Stimulated activated CD8-positive, alpha-beta memory T cell treated with anti-CD3 and anti-CD28 coated beads, Interleukin-7, amount 100 ng/mL, for 48 hours (primary cell): ENCODE data around the gene POLDIP3.
"Not testable (repeated sequence)": the region's sequence is repeated elsewhere in the genome, so short reads cannot be mapped to it uniquely, and the experiment has no call there.

Source experiments
- DNase-seq, 2 donors: peaks; one replicate each; pipeline ENCODE4 v3.0.0-alpha.2; 2020; ENCODE audit warnings: low read depth in 1 of 2; ENCODE audit errors: extremely low read depth in 1 of 2

POLDIP3 gene

DNA sequence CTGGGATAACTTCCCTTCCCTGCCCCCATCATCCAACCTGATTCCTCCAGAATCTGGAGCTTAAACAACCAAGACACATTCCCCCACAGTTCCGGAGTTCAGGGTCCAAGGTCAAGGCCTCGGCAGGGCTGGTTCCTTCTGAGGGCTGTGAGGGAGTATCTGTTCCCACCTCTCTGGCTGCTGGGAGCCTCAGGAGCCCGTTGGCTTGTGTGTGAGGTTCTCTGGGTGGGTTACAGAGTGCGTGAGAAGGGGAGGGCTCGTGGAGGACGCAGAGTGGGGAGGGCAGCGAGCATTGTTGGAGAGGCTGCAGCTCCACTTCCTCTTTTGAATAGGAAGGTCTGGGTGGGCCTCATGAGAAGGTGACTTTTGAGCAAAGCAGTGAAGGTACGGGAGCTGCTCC is 52.4 kb downstream of the POLDIP3 start:
- no peak for DNase-seq

DNA sequence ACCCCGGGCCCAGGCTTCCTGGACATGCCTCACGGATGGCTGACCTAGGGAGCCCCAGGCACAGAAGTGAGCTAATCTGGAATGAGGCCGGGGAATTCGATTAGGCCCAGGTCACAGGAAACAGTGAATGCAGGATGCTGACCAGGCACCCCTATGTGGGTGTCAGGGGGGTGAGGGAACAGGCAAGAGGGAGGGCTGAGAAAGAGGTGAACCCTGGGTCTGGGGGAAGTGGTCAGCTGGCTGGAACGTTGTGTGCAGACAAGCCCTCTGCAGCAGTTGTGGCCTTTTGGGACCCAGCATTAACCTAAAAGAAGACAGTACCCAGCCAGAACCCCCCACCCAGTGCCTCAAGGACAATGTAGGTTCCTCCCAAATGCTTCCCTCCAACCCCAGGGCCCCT is 52.8 kb downstream of the POLDIP3 start:
- DNase-seq = no peak

DNA sequence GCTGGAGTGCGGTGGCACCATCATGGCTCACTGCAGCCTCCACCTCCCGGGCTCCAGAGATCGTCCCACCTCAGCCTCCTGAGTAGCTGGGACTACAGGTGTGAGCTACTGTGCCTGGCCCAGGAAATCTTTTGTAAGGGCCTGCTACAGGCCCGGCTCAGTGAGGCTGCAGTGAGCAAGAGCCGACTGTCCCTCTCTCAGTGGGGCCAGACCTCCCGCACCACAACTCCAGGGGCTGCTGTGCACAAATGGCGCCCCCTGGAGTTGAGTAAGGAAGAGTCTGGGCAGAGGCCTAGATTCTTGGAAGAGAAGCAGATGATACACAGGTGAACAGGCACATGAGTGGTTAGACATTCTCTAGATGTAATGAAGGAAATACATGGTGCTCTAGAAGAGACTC is 53.9 kb downstream of the POLDIP3 start:
- no peak for DNase-seq

GRCh38 chr22:42560381-42560780 is 54.3 kb downstream of the POLDIP3 start:
- DNase-seq = no peak

GRCh38 chr22:42553475-42554361 is 61.0 kb downstream of the POLDIP3 start, which contains the start of gene SERHL2:
Gene SERHL2 (plus strand): TSS chr22:42553956. CDS start chr22:42554021, 65 bp downstream.
- DNase-seq = peak; percentile 65 to 73

DNA sequence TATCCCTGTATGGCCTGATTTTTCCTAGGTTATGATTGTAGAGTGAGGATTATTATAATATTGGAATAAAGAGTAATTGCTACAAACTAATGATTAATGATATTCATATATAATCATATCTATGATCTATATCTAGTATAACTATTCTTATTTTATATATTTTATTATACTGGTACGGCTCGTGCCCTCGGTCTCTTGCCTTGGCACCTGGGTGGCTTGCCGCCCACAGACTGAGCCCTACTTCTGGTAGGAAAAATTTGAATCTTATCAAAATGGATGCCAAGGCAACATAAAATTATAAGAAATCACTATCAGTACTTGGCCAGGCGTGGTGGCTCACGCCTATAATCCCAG is 62.4 kb downstream of the POLDIP3 start:
- DNase-seq = not testable (repeated sequence)

DNA sequence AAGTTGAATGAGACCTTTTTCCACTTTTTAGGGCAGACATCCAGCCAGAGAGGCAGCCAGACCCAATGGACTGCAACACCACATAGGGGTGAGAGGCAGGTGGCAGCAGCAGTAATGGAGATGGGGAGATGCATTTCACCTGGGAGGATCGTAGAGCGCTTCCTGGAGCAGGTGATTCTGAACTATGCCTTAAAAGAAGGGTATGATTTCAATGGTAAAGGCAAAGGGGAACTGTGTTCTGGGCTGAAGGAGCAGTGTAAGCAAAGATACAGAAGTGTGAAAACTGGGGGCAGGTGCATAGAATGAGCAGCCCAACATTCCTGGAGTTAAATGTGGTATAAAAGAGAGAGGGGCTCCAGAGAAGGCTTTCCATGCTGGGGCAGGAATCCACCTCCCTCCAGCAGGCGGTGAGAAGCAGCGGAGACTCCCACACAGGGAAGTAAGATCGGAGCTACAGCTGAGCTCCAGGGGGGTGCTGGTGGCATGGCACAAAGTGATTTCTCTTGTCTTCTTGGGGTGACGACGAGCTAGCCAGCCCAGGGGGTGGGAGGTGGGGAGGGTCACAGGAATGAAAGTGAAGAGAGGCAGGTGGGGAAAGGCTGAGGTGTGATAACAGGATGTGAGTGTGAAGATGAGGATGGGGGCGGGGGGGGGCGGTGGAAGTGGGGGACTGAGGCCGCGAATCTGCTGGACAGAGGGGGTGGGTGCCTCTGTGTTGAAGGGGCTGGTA is 65.2 kb downstream of the POLDIP3 start:
- no peak for DNase-seq

- DNase-seq = no peak
Observed at GRCh38 chr22:42548597-42549330, 65.9 kb downstream of the POLDIP3 start.

DNA sequence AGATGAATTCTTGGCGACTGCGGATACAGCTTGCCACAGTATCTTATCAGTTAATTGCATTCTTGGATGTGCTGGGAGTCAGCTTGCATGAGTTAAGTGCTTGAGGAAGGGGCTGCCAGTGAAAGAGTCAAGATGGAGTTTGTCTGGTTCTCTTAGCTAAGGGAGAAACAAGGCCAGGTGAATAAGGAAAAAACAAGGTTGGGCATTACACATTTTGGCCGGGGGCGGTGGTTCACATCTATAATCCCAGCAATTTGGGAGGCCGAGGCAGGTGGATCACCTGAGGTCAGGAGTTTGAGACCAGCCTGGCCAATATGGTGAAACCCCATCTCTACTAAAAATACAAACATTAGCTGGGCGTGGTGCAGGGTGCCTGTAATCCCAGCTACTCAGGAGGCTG is 66.6 kb downstream of the POLDIP3 start:
- not testable (repeated sequence) for DNase-seq

GRCh38 chr22:42547562-42547961 is 67.1 kb downstream of the POLDIP3 start:
- DNase-seq = no peak

GRCh38 chr22:42544686-42545085 is 70.0 kb downstream of the POLDIP3 start:
- no peak for DNase-seq

GRCh38 chr22:42539236-42539771 is 75.4 kb downstream of the POLDIP3 start:
- not testable (repeated sequence) for DNase-seq

GRCh38 chr22:42537199-42537831 is 77.4 kb downstream of the POLDIP3 start:
- DNase-seq = not testable (repeated sequence)

DNA sequence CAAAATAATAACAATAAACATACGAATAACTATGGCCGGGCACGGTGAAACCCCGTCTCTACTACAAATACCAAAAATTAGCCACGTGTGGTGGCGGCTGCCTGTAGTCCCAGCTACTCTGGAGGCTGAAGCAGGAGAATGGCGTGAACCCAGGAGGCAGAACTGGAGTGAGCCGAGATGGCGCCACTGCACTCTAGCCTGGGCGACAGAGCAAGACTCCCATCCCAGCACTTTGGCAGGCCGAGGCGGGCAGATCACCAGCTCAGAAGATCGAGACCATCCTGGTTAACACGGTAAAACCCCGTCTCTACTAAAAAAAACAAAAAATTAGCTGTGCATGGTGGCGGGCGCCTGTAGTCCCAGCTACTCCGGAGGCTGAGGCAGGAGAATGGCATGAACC is 78.0 kb downstream of the POLDIP3 start:
- not testable (repeated sequence) for DNase-seq

GRCh38 chr22:42536166-42536565 is 78.5 kb downstream of the POLDIP3 start:
- no peak for DNase-seq

DNA sequence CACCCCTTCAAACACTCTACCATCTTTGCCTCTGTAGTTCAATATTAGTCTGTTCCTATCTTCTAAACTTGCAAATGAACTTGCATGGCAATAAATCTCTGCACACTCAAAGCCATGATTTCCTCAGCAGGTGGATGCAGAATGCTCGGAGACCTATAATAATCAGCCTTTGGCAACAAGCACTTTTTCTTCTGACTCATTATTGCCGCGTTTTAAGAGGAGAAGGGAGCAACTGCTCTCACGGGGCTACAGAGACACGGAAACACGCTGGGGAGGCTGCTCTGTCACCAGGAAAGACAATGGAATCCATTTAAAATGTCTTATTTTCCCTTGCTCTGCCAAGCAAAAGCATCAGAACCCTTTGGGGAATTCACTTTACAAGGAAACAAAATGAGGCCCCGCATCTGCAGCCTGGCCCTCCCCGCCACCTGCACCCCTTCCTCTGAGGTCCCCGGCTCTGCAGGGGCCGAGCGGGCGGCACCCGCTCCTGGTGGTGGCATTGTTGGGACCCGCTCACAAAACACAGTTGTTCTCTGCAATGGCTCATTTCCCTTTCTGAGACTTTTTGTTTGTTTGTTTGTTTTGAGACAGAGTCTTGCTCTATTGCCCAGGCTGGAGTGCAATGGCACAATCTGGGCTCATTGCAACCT is 79.5 kb downstream of the POLDIP3 start:
- not testable (repeated sequence) for DNase-seq
